Smooth muscle cell of the coronary artery (primary cell): ENCODE measurements around the gene SMAGP. TPM values are rescaled to one million over a fixed set of nuclear protein-coding genes. Genes with fewer than 3 reads are reported as not detected.

Source experiments
- total RNA-seq: library from RNA; depleted of rRNA; stranded (reverse); fragments of >200 nt; gene quantifications from 2 replicates; pipeline ENCODE4 v1.2.3, GENCODE V29; 2014; ENCODE audit warnings: low replicate concordance

SMAGP gene
- total RNA-seq, result 5.4 and 6.8 TPM in 2 replicates

GRCh38 chr12:51270067-51270950 is at the start of gene SMAGP:
Gene SMAGP (minus strand): TSS chr12:51270415. CDS start chr12:51269278, 1,137 bp downstream.

GRCh38 chr12:51238510-51239334 is 31.5 kb downstream of the SMAGP start, which contains the start of gene DAZAP2:
Gene DAZAP2 (plus strand): TSS chr12:51238826. CDS start chr12:51238908, 82 bp downstream.

GRCh38 chr12:51217968-51218606 is 52.1 kb downstream of the SMAGP start, which contains the start of gene POU6F1:
Gene POU6F1 (minus strand): TSS chr12:51218062. CDS start chr12:51206836, 11,226 bp downstream.

Other genes starting within 250 kb of the SMAGP start
- 59.9 and 60.4 TPM in 2 replicates for gene SLC11A2, start 244.0 kb downstream of the SMAGP start, total RNA-seq
- 31.0 and 46.6 TPM in 2 replicates for gene LETMD1, start 222.1 kb downstream of the SMAGP start, total RNA-seq
- 8.9 and 11.8 TPM in 2 replicates for gene CSRNP2, start 186.8 kb downstream of the SMAGP start, total RNA-seq
- 4.3 and 7.1 TPM in 2 replicates for gene TFCP2, start 97.3 kb downstream of the SMAGP start, total RNA-seq
- 0.47 and 1.5 TPM in 2 replicates for gene POU6F1, start 52.4 kb downstream of the SMAGP start, total RNA-seq
- 40.5 and 51.3 TPM in 2 replicates for gene DAZAP2, start 31.6 kb downstream of the SMAGP start, total RNA-seq
- not detected in 2 replicates for gene BIN2, start 53.8 kb upstream of the SMAGP start, total RNA-seq
- not detected in 2 replicates for gene CELA1, start 76.3 kb upstream of the SMAGP start, total RNA-seq
- 0.75 and 4.7 TPM in 2 replicates for gene GALNT6, start 121.0 kb upstream of the SMAGP start, total RNA-seq
- 0.08 and 0.59 TPM in 2 replicates for gene SLC4A8, start 154.4 kb upstream of the SMAGP start, total RNA-seq